ENCODE measurements around the gene C14orf93.
A peak's percentile ranks its signal among the peaks of the same experiment; 100 is the strongest.

The C14orf93 gene

GRCh38 chr14:22995889-22996625 lies 13.9 kb downstream of the C14orf93 start:
- no peak for DNase-seq (ENCODE audit: low read depth, low spot score)

- peak; percentile 76 for DNase-seq (ENCODE audit: low read depth, low spot score)
These were observed 15.1 kb downstream of the C14orf93 start for GRCh38 chr14:22994762-22995275.

GRCh38 chr14:22993517-22993916 lies 16.4 kb downstream of the C14orf93 start:
- no peak for DNase-seq (ENCODE audit: low read depth, low spot score)

GRCh38 chr14:22991852-22992251 lies 18.1 kb downstream of the C14orf93 start:
- no peak for DNase-seq (ENCODE audit: low read depth, low spot score)

- no peak for DNase-seq (ENCODE audit: low read depth, low spot score)
These were observed 22.7 kb downstream of the C14orf93 start for GRCh38 chr14:22987291-22987690.

GRCh38 chr14:22986508-22987054 lies 23.4 kb downstream of the C14orf93 start:
- DNase-seq (ENCODE audit: low read depth, low spot score), result peak; percentile 92

- DNase-seq (ENCODE audit: low read depth, low spot score), result no peak
These were observed 23.9 kb downstream of the C14orf93 start for GRCh38 chr14:22985894-22986507.

GRCh38 chr14:22984959-22985658 lies 24.8 kb downstream of the C14orf93 start:
- no peak for DNase-seq (ENCODE audit: low read depth, low spot score)

- DNase-seq (ENCODE audit: low read depth, low spot score), result peak; percentile 97
These were observed 27.3 kb downstream of the C14orf93 start, which contains the start of gene AJUBA for GRCh38 chr14:22982477-22983245. Gene AJUBA, minus strand, starts transcription at chr14:22982551. Its CDS starts 285 bp downstream, at chr14:22982266.

- DNase-seq (ENCODE audit: low read depth, low spot score), result peak; percentile 63
These were observed 28.0 kb downstream of the C14orf93 start for GRCh38 chr14:22981876-22982476.

GRCh38 chr14:22981090-22981875 lies 28.7 kb downstream of the C14orf93 start:
- DNase-seq (ENCODE audit: low read depth, low spot score), result peak; percentile 52

GRCh38 chr14:22980672-22981089 lies 29.3 kb downstream of the C14orf93 start:
- peak; percentile 82 for DNase-seq (ENCODE audit: low read depth, low spot score)

GRCh38 chr14:22979748-22980392 lies 30.1 kb downstream of the C14orf93 start:
- DNase-seq (ENCODE audit: low read depth, low spot score), result peak; percentile 46

GRCh38 chr14:22978981-22979671 lies 30.8 kb downstream of the C14orf93 start:
- DNase-seq (ENCODE audit: low read depth, low spot score), result peak; percentile 55

GRCh38 chr14:22978487-22978837 lies 31.5 kb downstream of the C14orf93 start:
- DNase-seq (ENCODE audit: low read depth, low spot score), result no peak

- DNase-seq (ENCODE audit: low read depth, low spot score), result peak; percentile 94
These were observed 32.1 kb downstream of the C14orf93 start for GRCh38 chr14:22977684-22978486.

- no peak for DNase-seq (ENCODE audit: low read depth, low spot score)
These were observed 32.6 kb downstream of the C14orf93 start for GRCh38 chr14:22977434-22977683.
